Panc1 (cell line): Measurements from ENCODE around the gene EHHADH. TPM values are rescaled to one million over a fixed set of nuclear protein-coding genes. Genes with fewer than 3 reads are reported as not detected.

Experiments used
- ATAC-seq: fragments of 200-7000 bp; cut with Tn5 transposase; 2 replicates; pipeline ENCODE4 v1.9.1; 2020; ENCODE audit warnings: mild to moderate bottlenecking, moderate library complexity
- BruUV-seq: library from RNA; stranded (reverse); fragments of 400-500 nt; replicated peaks from 2 replicates; lab custom pipeline; 2021; lab: Mats Ljungman, UMichigan
- CTCF ChIA-PET: fragments of 300-600 bp; sonication (Branson Sonifier 250); formaldehyde crosslinking; loops from one replicate; lab custom pipeline; 2022; ENCODE audit warnings: antibody characterized with exemption; lab: Charles Lee
- POLR2A ChIA-PET: fragments of 300-600 bp; sonication (Branson Sonifier 250); formaldehyde crosslinking; loops from one replicate; lab custom pipeline; 2022; ENCODE audit warnings: antibody characterized with exemption; lab: Charles Lee
- DNase-seq: peaks from one replicate; pipeline ENCODE4 v3.0.0-alpha.2; 2010; ENCODE audit warnings: low read depth, low spot score
- H3K27ac ChIP-seq: 2 replicates; pipeline ENCODE4 v1.5.1; 2011; ENCODE audit warnings: mild to moderate bottlenecking, low read length, inconsistent platforms
- H3K27me3 ChIP-seq: fragments of 200-500 bp; sonication (Bioruptor generic); 2 replicates; pipeline ENCODE4 v1.6.0; 2014; ENCODE audit warnings: low read length, inconsistent platforms; ENCODE audit not compliant: control insufficient read depth, insufficient read depth
- H3K36me3 ChIP-seq: fragments of 200-500 bp; sonication (Bioruptor generic); 2 replicates; pipeline ENCODE4 v1.5.1; 2014; ENCODE audit warnings: inconsistent platforms, mild to moderate bottlenecking, low read length, moderate library complexity; ENCODE audit not compliant: control insufficient read depth, insufficient read depth
- H3K4me1 ChIP-seq: 2 replicates; pipeline ENCODE4 v1.5.1; 2011; ENCODE audit warnings: inconsistent platforms, mild to moderate bottlenecking, low read length, moderate library complexity; ENCODE audit not compliant: control insufficient read depth, insufficient read depth
- H3K4me3 ChIP-seq, 2 experiments: 2 replicates each; pipeline ENCODE4 v1.5.1; 2011 to 2012; ENCODE audit warnings: low read depth in 2 of 2, low read length in 2 of 2, mild to moderate bottlenecking in 2 of 2, inconsistent platforms in 1 of 2, moderate library complexity in 1 of 2
- H3K9me3 ChIP-seq: fragments of 200-500 bp; sonication (Bioruptor generic); 2 replicates; pipeline ENCODE4 v1.5.1; 2014; ENCODE audit warnings: low read depth, mild to moderate bottlenecking, inconsistent platforms, low read length, moderate library complexity; ENCODE audit not compliant: control insufficient read depth, insufficient read depth
- POLR2AphosphoS5 ChIP-seq: IDR thresholded peaks from 2 replicates; pipeline ENCODE4 v1.6.1; 2012; ENCODE audit warnings: mild to moderate bottlenecking, low read depth, low read length, moderate library complexity
- REST ChIP-seq, 2 experiments: IDR thresholded peaks; 2 replicates each; pipeline ENCODE4 v1.6.1; 2011 to 2012; ENCODE audit warnings: low read depth in 2 of 2, control low read depth in 1 of 2, low read length in 1 of 2, mild to moderate bottlenecking in 1 of 2, moderate library complexity in 1 of 2; ENCODE audit not compliant: insufficient read depth in 1 of 2
- SIN3A ChIP-seq: IDR thresholded peaks from 2 replicates; pipeline ENCODE4 v1.6.1; 2012; ENCODE audit warnings: low read depth, mild to moderate bottlenecking, low read length, moderate library complexity, borderline replicate concordance; ENCODE audit not compliant: insufficient read depth
- TCF7L2 ChIP-seq: IDR thresholded peaks from 2 replicates; pipeline ENCODE4 v1.6.1; 2011; ENCODE audit warnings: mild to moderate bottlenecking, low read depth, low read length, inconsistent platforms
- in situ Hi-C: cut with HindIII; loops from 2 replicates; pipeline ENCODE4 v1.10.0; 2016; ENCODE audit warnings: low sequenced_read_pairs, low pct_unique_long_range_greater_than_20kb
- intact Hi-C: fragments of 100-400 bp; cut with micrococcal nuclease; formaldehyde crosslinking; loops from one replicate; pipeline ENCODE4 v1.10.0; 2022; ENCODE audit not compliant: unreplicated experiment
- total RNA-seq: library from RNA; stranded (reverse); gene quantifications from one replicate; pipeline ENCODE4 v1.2.1, GENCODE V29; 2021; ENCODE audit not compliant: unreplicated experiment
- TF ChIP-seq, protein P1 (sequence below): fragments of 450-650 bp; IDR thresholded peaks from 2 replicates; pipeline ENCODE4 v1.5.1; 2017; ENCODE audit warnings: mild to moderate bottlenecking

The EHHADH gene
- total RNA-seq, 1 experiment from 2014 or later = 7.8 TPM

GRCh38 chr3:185263423-185263822 is 9.6 kb upstream of the EHHADH start:
- ATAC-seq (no peak), DNase-seq (no peak)
- ChIA-PET CTCF (no interaction called here), POLR2A (interaction anchor here (0.5 to 0.7 kb wide), 2 partner anchors 8 to 96 kb away, joined by 7 to 10 read pairs; no protein-coding TSS in a partner anchor)
- no peaks in the 10 kb centered on the region for H3K9me3 ChIP-seq
- in situ Hi-C loops = no loop called here
- H3K4me1 ChIP-seq = no peaks in the 10 kb centered on the region
- H3K27me3 ChIP-seq = no peaks in the 10 kb centered on the region
- no peaks in the 10 kb centered on the region for H3K36me3 ChIP-seq
- H3K4me3 ChIP-seq = no peak overlapping the region
- intact Hi-C loops = no loop called here
- BruUV-seq = no TSS peak
- H3K27ac ChIP-seq = no peak overlapping the region
- TF ChIP-seq, protein P1, sequence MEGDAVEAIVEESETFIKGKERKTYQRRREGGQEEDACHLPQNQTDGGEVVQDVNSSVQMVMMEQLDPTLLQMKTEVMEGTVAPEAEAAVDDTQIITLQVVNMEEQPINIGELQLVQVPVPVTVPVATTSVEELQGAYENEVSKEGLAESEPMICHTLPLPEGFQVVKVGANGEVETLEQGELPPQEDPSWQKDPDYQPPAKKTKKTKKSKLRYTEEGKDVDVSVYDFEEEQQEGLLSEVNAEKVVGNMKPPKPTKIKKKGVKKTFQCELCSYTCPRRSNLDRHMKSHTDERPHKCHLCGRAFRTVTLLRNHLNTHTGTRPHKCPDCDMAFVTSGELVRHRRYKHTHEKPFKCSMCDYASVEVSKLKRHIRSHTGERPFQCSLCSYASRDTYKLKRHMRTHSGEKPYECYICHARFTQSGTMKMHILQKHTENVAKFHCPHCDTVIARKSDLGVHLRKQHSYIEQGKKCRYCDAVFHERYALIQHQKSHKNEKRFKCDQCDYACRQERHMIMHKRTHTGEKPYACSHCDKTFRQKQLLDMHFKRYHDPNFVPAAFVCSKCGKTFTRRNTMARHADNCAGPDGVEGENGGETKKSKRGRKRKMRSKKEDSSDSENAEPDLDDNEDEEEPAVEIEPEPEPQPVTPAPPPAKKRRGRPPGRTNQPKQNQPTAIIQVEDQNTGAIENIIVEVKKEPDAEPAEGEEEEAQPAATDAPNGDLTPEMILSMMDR = no peak
- TF ChIP-seq REST (IDR thresholded peaks at IDR 0.05; ENCODE audit: insufficient read depth in 1 of 2, low read depth in 2 of 2, low read length in 1 of 2) (no peak), SIN3A (no peak), POLR2AphosphoS5 (no peak), TCF7L2 (no peak)

GRCh38 chr3:185257334-185257733 is 3.5 kb upstream of the EHHADH start:
- H3K27me3 ChIP-seq = no peaks in the 10 kb centered on the region
- H3K36me3 ChIP-seq = no peaks in the 10 kb centered on the region
- TF ChIP-seq TCF7L2 = no peak
- no peak for TF ChIP-seq SIN3A
- TF ChIP-seq POLR2AphosphoS5 = no peak
- TF ChIP-seq, protein P1 = no peak
- TF ChIP-seq REST (IDR thresholded peaks at IDR 0.05; ENCODE audit: insufficient read depth in 1 of 2, low read depth in 2 of 2, low read length in 1 of 2) = no peak
- CTCF ChIA-PET = no interaction called here
- peaks cover 5% of the 10 kb centered on the region; the same call in 1 of the 2 replicates for H3K9me3 ChIP-seq
- ATAC-seq (no peak), DNase-seq (no peak)
- no TSS peak for BruUV-seq
- no peak overlapping the region for H3K27ac ChIP-seq
- no peak overlapping the region for H3K4me3 ChIP-seq
- POLR2A ChIA-PET = no interaction called here
- intact Hi-C loops = no loop called here
- in situ Hi-C loops = no loop called here
- H3K4me1 ChIP-seq = peaks cover 4% of the 10 kb centered on the region; the same call in 1 of the 2 replicates
